ENCODE measurements around the gene CCDC136. TPM values are rescaled to one million over a fixed set of nuclear protein-coding genes. Genes with fewer than 3 reads are reported as not detected.

CCDC136 gene
- total and polyA plus RNA-seq, 3 donors from 2014 or later = 265 to 564 (median 553) TPM

- H3K4me1 ChIP-seq = no peaks in the 10 kb centered on the region
- intact Hi-C loops (cut with DNase I; ENCODE audit: low total_unique reads) = no loop called here
- H3K27me3 ChIP-seq = no peaks in the 10 kb centered on the region
- 84 to 97% methylated on average over 4 to 5 of the region's 5 CpGs for WGBS, 2 donors
- DNase-seq = no peak
- no peaks in the 10 kb centered on the region for H3K36me3 ChIP-seq (ENCODE audit: low read depth, missing control alignments)
- no peak overlapping the region for H3K4me3 ChIP-seq
- H3K9me3 ChIP-seq = no peaks in the 10 kb centered on the region
- H3K27ac ChIP-seq = no peak overlapping the region
- no peak for TF ChIP-seq POLR2A (IDR thresholded peaks at IDR 0.05)
- TF ChIP-seq CTCF (IDR thresholded peaks at IDR 0.05) = no peak
Observed at GRCh38 chr7:128845475-128845874, 53.7 kb downstream of the CCDC136 start.

GRCh38 chr7:128845987-128846386, 54.2 kb downstream of the CCDC136 start:
- TF ChIP-seq CTCF (IDR thresholded peaks at IDR 0.05) (no peak), POLR2A (IDR thresholded peaks at IDR 0.05) (no peak)
- Histone ChIP-seq H3K27ac (no peak overlapping the region), H3K9me3 (no peaks in the 10 kb centered on the region), H3K27me3 (no peaks in the 10 kb centered on the region), H3K4me1 (no peaks in the 10 kb centered on the region), H3K36me3 (ENCODE audit: low read depth, missing control alignments) (no peaks in the 10 kb centered on the region), H3K4me3 (no peak overlapping the region)
- DNase-seq = no peak
- intact Hi-C loops (cut with DNase I; ENCODE audit: low total_unique reads) = no loop called here
- WGBS, 2 donors = 89 to 90% methylated on average over 4 to 14 of the region's 19 CpGs

GRCh38 chr7:128846781-128847444, 55.1 kb downstream of the CCDC136 start:
- 90 to 94% methylated on average over 14 of the region's 14 CpGs for WGBS, 2 donors
- Histone ChIP-seq H3K4me3 (no peak overlapping the region), H3K27ac (no peak overlapping the region), H3K36me3 (ENCODE audit: low read depth, missing control alignments) (no peaks in the 10 kb centered on the region), H3K4me1 (no peaks in the 10 kb centered on the region), H3K9me3 (no peaks in the 10 kb centered on the region), H3K27me3 (no peaks in the 10 kb centered on the region)
- DNase-seq = no peak
- no peak for TF ChIP-seq POLR2A (IDR thresholded peaks at IDR 0.05)
- TF ChIP-seq CTCF (IDR thresholded peaks at IDR 0.05) = no peak
- intact Hi-C loops (cut with DNase I; ENCODE audit: low total_unique reads) = no loop called here

- intact Hi-C loops (cut with DNase I; ENCODE audit: low total_unique reads) = no loop called here
- Histone ChIP-seq H3K4me1 (no peaks in the 10 kb centered on the region), H3K36me3 (ENCODE audit: low read depth, missing control alignments) (no peaks in the 10 kb centered on the region), H3K9me3 (no peaks in the 10 kb centered on the region), H3K27me3 (no peaks in the 10 kb centered on the region), H3K27ac (no peak overlapping the region), H3K4me3 (no peak overlapping the region)
- TF ChIP-seq POLR2A (IDR thresholded peaks at IDR 0.05) (no peak), CTCF (IDR thresholded peaks at IDR 0.05) (no peak)
- WGBS, 2 donors = 90 to 96% methylated on average over 14 to 17 of the region's 17 CpGs
- no peak for DNase-seq
Observed at GRCh38 chr7:128847721-128848211, 56.0 kb downstream of the CCDC136 start.

Measured in testis (tissue), 3 donors.